GM18951 (cell line): Measurements from ENCODE around the gene CAMK2B.

ENCODE experiments used
- POLR2A ChIP-seq: IDR thresholded peaks from 4 replicates; pipeline ENCODE4 v1.6.1; 2011; ENCODE audit warnings: mild to moderate bottlenecking; ENCODE audit not compliant: insufficient read length, insufficient read depth; ENCODE audit errors: extremely low read depth
- in situ Hi-C: fragments of 300-500 bp; cut with MboI; formaldehyde crosslinking; loops from one replicate; pipeline ENCODE4 v1.12.0; 2022; ENCODE audit warnings: low sequenced_read_pairs, mixed read lengths, inconsistent platforms; ENCODE audit not compliant: unreplicated experiment

CAMK2B gene

DNA sequence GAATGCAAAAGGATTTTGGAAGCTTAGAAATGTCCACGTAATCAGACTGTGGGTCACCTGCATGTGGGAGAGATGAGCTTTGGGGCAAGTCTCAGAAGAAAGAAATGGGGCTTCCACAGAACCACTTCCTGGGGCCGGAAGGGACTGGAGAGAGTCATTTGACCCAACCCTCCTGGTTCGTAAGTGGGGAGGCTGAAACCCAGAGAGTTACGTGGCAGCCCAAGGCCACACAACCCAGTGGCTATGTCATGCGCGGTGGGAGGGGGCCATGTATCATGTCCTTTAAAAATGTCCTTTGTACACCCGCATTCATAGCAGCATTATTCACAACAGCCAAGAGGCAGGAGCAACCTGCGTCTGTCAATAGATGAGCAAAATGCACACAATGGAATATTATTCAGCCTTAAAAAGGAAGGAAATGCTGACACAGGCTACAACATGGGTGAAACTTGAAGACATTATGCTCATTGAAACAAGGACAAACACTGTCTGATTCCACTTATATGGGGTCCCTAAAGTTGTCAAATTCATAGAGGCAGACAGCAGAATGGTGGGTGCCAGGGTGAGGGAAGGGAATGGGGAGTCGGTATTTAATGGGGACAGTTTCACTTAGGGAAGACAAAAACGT is 15.1 kb downstream of the CAMK2B start:
- no peak for TF ChIP-seq POLR2A
- in situ Hi-C loops: no loop called here

DNA sequence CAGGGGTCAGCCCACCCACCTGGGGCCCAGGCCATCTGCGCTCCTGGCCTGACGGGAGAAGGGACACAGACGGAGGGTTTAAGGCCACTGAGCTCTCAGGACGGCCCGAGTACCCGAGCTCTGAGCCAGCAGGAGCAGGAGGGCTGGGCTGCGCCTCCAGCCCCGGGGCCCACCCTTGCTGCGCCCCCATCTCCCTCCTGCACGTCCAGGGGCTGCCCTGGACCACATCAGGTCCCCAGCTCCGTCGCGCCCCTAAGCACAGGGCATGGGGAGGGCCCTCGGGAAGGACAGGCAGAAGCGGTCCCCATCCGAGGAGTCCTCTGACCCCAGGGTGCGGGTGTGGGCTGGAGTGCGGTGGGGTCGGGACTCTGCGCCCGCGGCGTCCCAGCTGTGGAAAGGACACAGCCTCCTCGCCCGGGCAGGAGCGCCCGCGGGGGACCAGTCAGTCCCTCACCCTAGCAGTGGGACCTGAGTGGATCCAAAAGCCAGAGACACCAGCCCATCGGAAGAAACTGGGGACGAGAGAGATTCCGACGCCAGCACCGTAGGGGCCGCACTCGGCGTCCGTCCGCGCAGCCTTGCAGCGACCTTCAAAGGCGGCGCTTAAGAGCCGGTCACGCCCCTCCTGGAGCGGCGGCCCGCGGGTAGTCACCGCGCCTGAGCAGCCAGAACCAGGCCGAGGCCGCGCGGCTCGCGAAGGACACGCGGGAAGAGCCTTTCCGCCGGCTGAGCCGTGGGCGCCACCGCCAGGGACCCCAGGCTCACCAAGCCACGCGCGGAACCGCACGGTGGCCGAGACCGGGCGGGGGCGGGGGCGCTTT is 15.9 kb downstream of the CAMK2B start:
- in situ Hi-C loops: no loop called here
- no peak for TF ChIP-seq POLR2A

DNA sequence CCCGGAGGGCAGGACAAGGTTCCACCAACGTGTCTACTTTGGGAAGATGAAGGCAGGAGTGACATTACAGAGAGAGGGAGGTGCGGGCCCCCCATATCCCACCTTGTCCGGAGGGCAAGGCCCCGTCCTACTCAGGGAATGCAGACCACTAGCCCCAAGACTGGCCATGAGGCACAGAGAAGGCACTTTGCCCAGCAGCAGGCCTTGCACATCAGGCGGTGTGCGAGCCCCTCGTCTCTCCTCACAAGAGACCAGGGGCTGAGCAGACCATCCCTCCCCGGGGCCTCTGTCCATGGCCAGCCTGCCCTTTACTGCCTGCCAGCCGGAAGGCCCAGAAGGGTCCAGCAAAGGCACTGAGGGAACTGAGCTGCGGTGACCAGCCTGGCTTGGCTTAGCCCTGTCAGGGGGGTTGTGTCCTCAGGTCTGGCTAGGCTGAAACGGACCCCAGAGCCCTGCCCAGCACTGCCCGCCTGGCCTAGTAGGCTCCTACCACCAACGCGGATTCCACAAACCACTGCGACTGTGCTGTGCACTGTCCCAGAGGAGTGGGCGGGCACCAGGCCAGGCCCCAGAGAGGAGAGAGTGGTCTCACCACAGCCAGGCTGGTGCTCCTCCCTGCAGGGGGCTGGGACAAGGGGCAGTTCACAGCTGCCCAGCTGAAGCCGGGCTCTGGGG is 16.7 kb downstream of the CAMK2B start:
- no peak for TF ChIP-seq POLR2A
- in situ Hi-C loops: no loop called here

DNA sequence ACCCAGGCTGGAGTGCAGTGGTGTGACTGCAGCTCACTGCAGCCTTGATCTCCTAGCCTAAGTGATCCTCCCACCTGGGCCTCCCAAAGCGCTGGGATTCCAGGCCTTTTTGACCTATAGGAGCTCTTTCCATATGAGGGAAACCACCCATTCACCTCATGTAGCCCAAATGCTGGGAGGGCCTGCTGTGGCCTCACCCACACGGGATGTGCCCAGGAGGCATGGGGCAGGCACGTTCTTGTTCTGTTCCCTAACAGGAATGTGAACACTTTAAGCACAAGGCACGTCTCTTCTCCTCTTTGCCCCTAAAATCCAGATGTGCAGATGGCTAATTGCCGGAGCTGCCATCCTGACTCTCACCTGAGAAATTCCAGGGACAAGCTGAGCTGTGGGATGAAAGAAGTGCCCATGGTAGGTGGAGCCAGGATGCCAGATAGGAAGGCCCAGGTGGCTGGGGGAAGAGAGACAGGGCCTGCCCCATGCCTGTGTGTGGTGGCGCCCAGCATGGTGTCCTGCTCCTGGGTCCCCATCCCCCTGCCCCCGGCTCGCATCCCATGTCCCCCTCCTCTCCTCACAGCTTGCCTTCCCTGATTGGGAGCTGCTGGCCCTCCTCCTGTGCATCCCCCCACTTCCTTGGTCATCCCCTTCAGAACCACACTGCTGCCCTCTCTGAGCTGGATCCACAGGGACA is 17.3 kb downstream of the CAMK2B start:
- in situ Hi-C loops: no loop called here
- no peak for TF ChIP-seq POLR2A

DNA sequence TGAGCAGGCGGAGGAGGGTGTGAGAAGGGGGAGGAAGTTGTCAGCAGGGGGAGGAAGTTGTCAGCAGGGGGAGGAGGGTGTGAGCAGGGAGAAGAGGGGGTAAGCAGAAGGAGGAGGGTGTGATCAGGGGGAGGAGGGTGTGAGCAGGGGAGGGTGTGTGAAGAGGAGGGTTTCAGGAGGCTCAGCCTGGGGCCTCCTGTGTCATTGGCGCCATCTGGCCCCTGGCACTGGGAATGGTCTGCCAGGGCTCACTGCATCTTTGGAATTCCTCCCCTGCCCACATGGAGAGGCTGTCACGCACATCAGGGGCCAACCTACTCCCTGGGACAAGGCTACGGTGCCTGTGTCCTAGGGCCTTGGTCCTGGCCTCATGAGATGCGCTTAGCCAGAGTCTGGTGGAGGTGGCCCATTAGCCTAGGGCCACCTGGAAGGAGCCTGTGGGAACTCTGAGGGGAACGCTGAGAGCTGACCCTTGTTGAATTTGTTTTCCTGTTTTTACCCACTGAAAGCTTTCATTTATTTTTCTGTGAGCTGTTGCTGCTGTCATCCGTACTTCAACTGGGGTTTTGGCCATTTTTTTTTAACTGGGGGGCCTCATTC is 18.0 kb downstream of the CAMK2B start:
- no peak for TF ChIP-seq POLR2A
- in situ Hi-C loops: no loop called here

DNA sequence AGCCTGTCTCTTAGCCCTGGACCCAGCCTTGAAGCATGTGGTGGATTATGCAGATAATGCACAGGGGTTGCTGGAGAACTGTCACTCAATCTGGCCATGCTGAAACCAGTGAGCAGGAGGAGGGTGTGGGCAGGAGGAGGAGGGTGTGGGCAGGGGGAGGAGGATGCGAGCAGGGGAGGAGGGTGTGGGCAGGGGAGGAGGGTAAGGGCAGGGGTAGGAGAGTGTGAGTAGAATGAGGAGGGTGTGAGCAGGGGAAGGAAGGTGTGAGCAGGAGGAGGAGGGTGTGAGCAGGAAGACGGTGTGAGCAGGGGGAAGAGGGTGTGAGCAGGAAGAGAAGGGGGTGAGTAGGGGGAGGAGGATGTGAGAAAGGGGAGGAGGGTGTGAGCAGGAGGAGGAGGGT is 18.8 kb downstream of the CAMK2B start:
- TF ChIP-seq POLR2A: no peak
- in situ Hi-C loops: no loop called here

DNA sequence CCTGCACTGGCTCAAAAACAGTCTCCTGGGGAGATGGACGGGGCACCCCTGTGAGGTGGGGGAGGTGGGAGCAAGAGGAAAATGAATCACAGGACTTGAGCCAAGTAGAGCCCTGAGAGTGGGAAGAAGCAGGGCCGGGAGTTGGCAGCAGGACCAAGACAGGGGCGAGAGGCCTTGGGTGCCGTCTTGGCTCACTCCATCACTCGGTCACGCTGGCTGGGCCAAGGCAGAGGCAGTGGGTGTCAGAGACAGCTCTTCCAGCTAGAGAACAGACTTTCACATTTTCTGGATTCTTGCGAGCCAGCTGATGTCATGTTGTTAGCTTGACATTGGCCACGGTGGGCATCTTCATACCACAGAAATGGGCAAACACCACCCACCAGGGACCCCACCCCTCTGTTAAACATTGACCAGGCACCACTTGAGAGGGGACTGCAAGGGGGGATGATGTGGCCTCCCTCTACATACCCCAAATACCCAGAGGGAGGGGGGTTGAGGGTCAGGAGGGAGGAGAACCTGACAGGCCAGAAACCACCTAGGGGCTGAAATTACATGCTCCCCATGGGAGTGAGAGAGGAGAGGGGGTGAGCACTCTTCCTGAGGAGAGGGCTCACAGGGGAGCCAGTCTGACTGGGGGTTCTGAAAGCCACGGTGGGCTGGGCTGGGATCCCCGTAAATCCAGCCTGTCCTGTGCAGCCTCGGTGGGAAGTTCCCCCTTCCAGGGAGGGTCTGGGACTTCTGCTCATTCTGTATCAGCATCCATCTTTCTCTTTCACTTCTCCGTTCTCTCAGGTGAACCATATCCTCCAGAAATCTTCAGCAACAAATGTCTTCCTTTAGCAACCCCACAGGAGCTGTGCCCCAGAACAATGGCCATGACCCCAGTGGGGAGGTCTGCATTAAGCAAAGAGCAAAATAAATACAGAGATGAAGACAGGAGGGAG is 19.6 kb downstream of the CAMK2B start:
- TF ChIP-seq POLR2A: no peak
- in situ Hi-C loops: no loop called here

DNA sequence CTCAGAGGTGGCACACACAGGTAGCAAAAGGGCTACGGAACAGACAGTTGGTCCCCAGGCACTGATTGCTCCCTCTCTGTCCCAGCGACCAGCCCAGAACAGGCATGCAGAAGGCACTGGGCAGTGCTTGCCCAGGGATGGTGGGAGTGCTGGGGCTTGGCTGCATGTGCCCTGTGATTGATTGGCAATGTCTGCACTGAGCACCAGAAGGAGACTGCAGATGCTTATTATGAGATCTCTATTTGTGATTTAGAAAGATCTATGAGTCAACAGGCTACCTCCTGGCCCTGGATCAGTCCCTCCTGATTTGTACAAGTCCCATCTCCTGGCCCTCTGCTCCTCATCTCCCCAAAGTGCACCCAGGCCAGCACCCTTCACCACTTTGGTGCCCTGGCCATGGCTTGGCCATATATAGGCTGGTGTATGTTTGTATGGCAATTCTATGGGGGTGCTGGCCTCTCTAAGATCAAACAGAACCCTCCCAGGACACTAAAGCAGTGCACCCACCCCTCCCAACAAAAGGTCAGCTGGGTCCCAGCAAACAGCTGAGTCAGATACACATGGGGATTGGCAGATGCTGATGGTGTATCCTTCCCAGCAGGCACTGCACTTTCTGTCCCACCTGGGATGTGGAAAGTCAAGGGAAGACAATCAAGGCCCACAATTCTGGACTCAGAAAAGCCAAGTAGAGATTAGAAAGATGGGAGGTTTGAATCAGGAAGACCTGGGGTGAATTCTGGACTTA is 30.9 kb downstream of the CAMK2B start:
- in situ Hi-C loops: no loop called here
- no peak for TF ChIP-seq POLR2A

DNA sequence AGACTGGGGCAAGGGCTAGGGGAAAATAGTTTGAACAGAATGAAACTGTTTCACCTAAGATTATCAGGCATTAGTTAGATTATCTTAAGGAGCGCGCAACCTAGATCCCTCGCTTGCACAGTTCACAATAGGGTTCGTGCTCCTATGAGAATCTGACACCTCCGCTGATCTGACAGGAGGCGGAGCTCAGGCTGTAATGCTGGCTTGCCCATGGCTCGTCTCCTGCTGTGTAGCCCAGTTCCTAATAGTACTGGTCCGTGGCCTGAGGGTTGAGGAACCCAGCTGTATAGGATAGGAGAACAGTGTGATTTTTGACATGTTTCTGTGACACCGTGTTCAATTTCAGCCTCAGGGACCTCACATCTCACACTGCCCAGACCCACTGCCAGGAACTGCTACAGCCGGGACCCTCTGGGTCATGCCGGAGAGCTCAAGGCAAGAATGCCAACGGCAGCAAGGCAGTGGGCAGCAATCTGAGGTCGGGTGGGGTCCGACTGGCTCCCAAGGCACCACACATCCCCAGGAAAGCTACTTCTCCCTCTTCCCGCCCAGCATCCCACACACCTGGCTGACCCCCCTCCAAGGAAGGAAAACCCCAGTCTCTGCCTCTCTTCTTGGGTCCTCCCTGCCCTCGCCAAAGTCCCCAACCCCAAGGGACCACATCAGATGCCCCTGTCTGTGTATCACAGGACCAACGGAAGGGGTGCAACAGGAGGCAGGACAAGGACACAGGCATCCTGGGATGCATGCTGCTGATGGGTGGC is 31.7 kb downstream of the CAMK2B start:
- no peak for TF ChIP-seq POLR2A
- in situ Hi-C loops: no loop called here

DNA sequence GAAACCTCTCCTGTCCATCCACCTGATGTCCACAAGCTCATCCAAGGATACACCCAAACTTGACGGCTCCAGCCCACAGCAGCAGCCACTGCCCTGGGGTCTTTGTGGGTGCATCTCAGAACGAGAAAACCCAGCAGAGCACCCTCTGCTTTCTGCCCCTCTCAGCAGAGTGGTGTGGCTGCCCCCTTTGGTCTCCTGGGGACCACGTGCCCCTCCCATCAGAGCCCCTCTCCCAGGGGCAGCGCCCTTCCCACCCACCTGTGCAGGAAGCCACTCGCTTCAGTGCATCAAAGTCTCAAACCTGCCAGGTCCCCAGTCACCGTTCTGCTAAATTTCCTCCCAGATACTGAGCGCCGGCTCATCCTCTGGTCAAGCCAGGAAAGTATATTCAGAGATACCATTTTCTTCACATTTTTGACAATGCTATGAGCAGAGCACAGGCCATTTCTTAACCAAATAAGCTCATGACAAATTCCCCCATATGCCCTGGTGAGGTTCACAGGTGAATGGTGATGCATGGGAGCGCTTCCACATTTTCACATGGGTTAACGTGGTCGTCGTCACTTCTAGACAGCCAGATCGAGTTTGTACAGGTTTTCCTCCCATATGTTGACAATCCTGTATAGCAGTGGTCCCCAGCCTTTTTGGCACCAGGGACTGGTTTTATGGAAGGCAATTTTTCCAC is 32.4 kb downstream of the CAMK2B start:
- in situ Hi-C loops: no loop called here

More for the DNA sequence above, 32.4 kb downstream of the CAMK2B start:
- TF ChIP-seq POLR2A: no peak
